K562 (cell line): Measurements from ENCODE around the gene KRT76. TPM values are rescaled to one million over a fixed set of nuclear protein-coding genes. Genes with fewer than 3 reads are reported as not detected.

Source experiments
- BACH1 ChIP-seq: fragments of 200-800 bp; sonication (Bioruptor generic); IDR thresholded peaks from 2 replicates; pipeline ENCODE4 v1.6.1; 2016; ENCODE audit warnings: missing genetic modification characterization, missing compliant biosample characterization
- BHLHE40 ChIP-seq: IDR thresholded peaks from 2 replicates; pipeline ENCODE4 v1.6.1; 2011; ENCODE audit warnings: low read length, improper control_type of control experiment
- CBFA2T2 ChIP-seq: fragments of 450-650 bp; conservative IDR thresholded peaks from 2 replicates; pipeline ENCODE4 v1.6.1; 2017; ENCODE audit warnings: mild to moderate bottlenecking
- CREB5 ChIP-seq: fragments of 250-450 bp; sonication (Bioruptor Pico); IDR thresholded peaks from 2 replicates; pipeline ENCODE4 v1.5.0; 2020; ENCODE audit warnings: mild to moderate bottlenecking
- EP300 ChIP-seq: IDR thresholded peaks from 2 replicates; pipeline ENCODE4 v1.6.1; 2012; ENCODE audit warnings: low read length, improper control_type of control experiment
- FOXA1 ChIP-seq: fragments of 450-650 bp; IDR thresholded peaks from 2 replicates; pipeline ENCODE4 v1.6.1; 2016; ENCODE audit warnings: mild to moderate bottlenecking, borderline replicate concordance
- FOXK2 ChIP-seq, 2 experiments: fragments of 450-650 bp; IDR thresholded peaks in 1 of 2; conservative IDR thresholded peaks in 1 of 2; 2 replicates each; pipeline ENCODE4 v1.6.1; 2016; ENCODE audit warnings: low read depth in 2 of 2, mild to moderate bottlenecking in 1 of 2
- HDAC1 ChIP-seq, 2 experiments: fragments of 450-650 bp; IDR thresholded peaks; 2 replicates each; pipeline ENCODE4 v1.6.1; 2016 to 2017; ENCODE audit warnings: inconsistent platforms in 1 of 2, mild to moderate bottlenecking in 1 of 2, moderate library complexity in 1 of 2
- HOXB6 ChIP-seq: fragments of 250-450 bp; sonication (Bioruptor Pico); IDR thresholded peaks from 2 replicates; pipeline ENCODE4 v1.5.1; 2022; ENCODE audit warnings: mild to moderate bottlenecking, borderline replicate concordance
- KHSRP ChIP-seq: fragments of 450-650 bp; IDR thresholded peaks from 2 replicates; pipeline ENCODE4 v1.6.1; 2017
- MAFF ChIP-seq: IDR thresholded peaks from 2 replicates; pipeline ENCODE4 v1.6.1; 2012; ENCODE audit warnings: low read length, improper control_type of control experiment
- MEF2A ChIP-seq: IDR thresholded peaks from 2 replicates; pipeline ENCODE4 v1.6.1; 2011; ENCODE audit warnings: low read depth, mild to moderate bottlenecking, low read length, moderate library complexity; ENCODE audit not compliant: control insufficient read depth
- MYC ChIP-seq, 2 experiments: fragments of 250-450 bp in 1 of 2; sonication (Bioruptor Pico) in 1 of 2; IDR thresholded peaks; 2 replicates each; pipeline versions ENCODE4 v1.5.1 to v1.6.1; 2012 to 2021; ENCODE audit warnings: low read depth in 2 of 2, borderline replicate concordance in 1 of 2, improper control_type of control experiment in 1 of 2, low read length in 1 of 2, mild to moderate bottlenecking in 1 of 2, moderate library complexity in 1 of 2
- RUNX1 ChIP-seq: sonication (generic); IDR thresholded peaks from 2 replicates; pipeline ENCODE4 v1.6.1; 2016; ENCODE audit warnings: antibody characterized with exemption, low read depth
- STAT5A ChIP-seq: IDR thresholded peaks from 2 replicates; pipeline ENCODE4 v1.6.1; 2012; ENCODE audit warnings: low read length, inconsistent platforms, borderline replicate concordance
- TAF1 ChIP-seq: IDR thresholded peaks from 2 replicates; pipeline ENCODE4 v1.6.1; 2011; ENCODE audit warnings: mild to moderate bottlenecking, low read length, moderate library complexity; ENCODE audit not compliant: insufficient read depth, control insufficient read depth, severe bottlenecking; ENCODE audit errors: extremely low read depth
- TRIM24 ChIP-seq, 2 experiments: fragments of 450-650 bp; IDR thresholded peaks; 2 replicates each; pipeline ENCODE4 v1.6.1; 2016
- ZNF778 ChIP-seq: fragments of 450-650 bp; formaldehyde crosslinking; IDR thresholded peaks from 2 replicates; pipeline ENCODE4 v1.4.0; 2020; ENCODE audit warnings: mild to moderate bottlenecking, moderate library complexity
- ZSCAN32 ChIP-seq: fragments of 450-650 bp; formaldehyde crosslinking; IDR thresholded peaks from 2 replicates; pipeline ENCODE4 v1.4.0; 2020; ENCODE audit warnings: mild to moderate bottlenecking, moderate library complexity
- polyA plus RNA-seq, 8 experiments: library from polyadenylated mRNA; depleted of rRNA in 4 of 8; stranded (reverse) in 5 of 8; unstranded in 3 of 8; fragments of >200 nt; fragmentation: Nextera tagmentation in 2 of 8; fragmentation: Illumina TruSeq in 1 of 8; extraction: Ambion mirVana in 2 of 8; extraction: Trizol in 1 of 8; gene quantifications; 2 replicates each; pipeline versions ENCODE4 v1.2.1 to v1.2.3, GENCODE V29; 2011 to 2014; ENCODE audit warnings: inconsistent platforms in 1 of 8, missing spikeins in 1 of 8
- total RNA-seq, 7 experiments: library from RNA; depleted of rRNA in 6 of 7; stranded (reverse); fragments of >200 nt in 6 of 7; fragmentation: Illumina TruSeq in 2 of 7; extraction: Trizol in 2 of 7; gene quantifications; 2 replicates each; pipeline versions ENCODE4 v1.2.1 to v1.2.3, GENCODE V29; 2011 to 2021; ENCODE audit warnings: low replicate concordance in 1 of 7
- TF ChIP-seq, protein P1 (sequence below): fragments of 250-450 bp; sonication (Bioruptor Pico); IDR thresholded peaks from 2 replicates; pipeline ENCODE4 v1.9.0; 2021; ENCODE audit warnings: mild to moderate bottlenecking
- TF ChIP-seq, protein P2 (sequence below): sonication (generic); formaldehyde crosslinking; IDR thresholded peaks from 2 replicates; pipeline ENCODE4 v1.8.1; 2023; ENCODE audit warnings: mild to moderate bottlenecking, missing genetic modification reagents
- TF ChIP-seq, protein P3 (sequence below), 2 experiments: fragments of 450-650 bp in 1 of 2; sonication (generic) in 1 of 2; formaldehyde crosslinking in 1 of 2; IDR thresholded peaks in 1 of 2; conservative IDR thresholded peaks in 1 of 2; 2 replicates each; pipeline versions ENCODE4 v1.6.1 to v1.8.1; 2016 to 2023; ENCODE audit warnings: mild to moderate bottlenecking in 2 of 2, moderate library complexity in 2 of 2, inconsistent platforms in 1 of 2, missing genetic modification reagents in 1 of 2

The KRT76 gene
- total and polyA plus RNA-seq, 9 of the 15 experiments (the other 6 are each of a cell fraction or from before 2014, with no cell fraction given), result not detected

- TF ChIP-seq TRIM24 (IDR thresholded peaks at IDR 0.05), result peak; percentile 42 to 63; a peak in 3 of 4 replicates
- peak in 1 of 2 experiments; percentile 22; a peak in 1 of 4 replicates for TF ChIP-seq FOXK2 (conservative IDR thresholded peaks at IDR 0.05 in 1 of 2, IDR thresholded peaks at IDR 0.05 in 1 of 2; ENCODE audit: low read depth in 2 of 2)
- TF ChIP-seq CREB5 (CRISPR knock-in tag), result no peak
- TF ChIP-seq TAF1, result peak; percentile 37
- peak; percentile 67 for TF ChIP-seq STAT5A
- TF ChIP-seq, protein P1, sequence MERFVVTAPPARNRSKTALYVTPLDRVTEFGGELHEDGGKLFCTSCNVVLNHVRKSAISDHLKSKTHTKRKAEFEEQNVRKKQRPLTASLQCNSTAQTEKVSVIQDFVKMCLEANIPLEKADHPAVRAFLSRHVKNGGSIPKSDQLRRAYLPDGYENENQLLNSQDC, result no peak
- TF ChIP-seq KHSRP, result no peak
- TF ChIP-seq HDAC1 (IDR thresholded peaks at IDR 0.05), result peak in 1 of 2 experiments; percentile 56; a peak in 1 of 4 replicates
- peak; percentile 87 for TF ChIP-seq CBFA2T2
- TF ChIP-seq ZNF778 (CRISPR knock-in tag), result no peak
- no peak for TF ChIP-seq ZSCAN32
- no peak for TF ChIP-seq RUNX1
- TF ChIP-seq, protein P2, sequence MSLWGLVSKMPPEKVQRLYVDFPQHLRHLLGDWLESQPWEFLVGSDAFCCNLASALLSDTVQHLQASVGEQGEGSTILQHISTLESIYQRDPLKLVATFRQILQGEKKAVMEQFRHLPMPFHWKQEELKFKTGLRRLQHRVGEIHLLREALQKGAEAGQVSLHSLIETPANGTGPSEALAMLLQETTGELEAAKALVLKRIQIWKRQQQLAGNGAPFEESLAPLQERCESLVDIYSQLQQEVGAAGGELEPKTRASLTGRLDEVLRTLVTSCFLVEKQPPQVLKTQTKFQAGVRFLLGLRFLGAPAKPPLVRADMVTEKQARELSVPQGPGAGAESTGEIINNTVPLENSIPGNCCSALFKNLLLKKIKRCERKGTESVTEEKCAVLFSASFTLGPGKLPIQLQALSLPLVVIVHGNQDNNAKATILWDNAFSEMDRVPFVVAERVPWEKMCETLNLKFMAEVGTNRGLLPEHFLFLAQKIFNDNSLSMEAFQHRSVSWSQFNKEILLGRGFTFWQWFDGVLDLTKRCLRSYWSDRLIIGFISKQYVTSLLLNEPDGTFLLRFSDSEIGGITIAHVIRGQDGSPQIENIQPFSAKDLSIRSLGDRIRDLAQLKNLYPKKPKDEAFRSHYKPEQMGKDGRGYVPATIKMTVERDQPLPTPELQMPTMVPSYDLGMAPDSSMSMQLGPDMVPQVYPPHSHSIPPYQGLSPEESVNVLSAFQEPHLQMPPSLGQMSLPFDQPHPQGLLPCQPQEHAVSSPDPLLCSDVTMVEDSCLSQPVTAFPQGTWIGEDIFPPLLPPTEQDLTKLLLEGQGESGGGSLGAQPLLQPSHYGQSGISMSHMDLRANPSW (CRISPR knock-in tag), result no peak
- no peak for TF ChIP-seq BACH1 (tag)
- TF ChIP-seq MEF2A, result no peak
- peak; percentile 26; the same call in 1 of the 2 replicates for TF ChIP-seq MYC (IDR thresholded peaks at IDR 0.05; ENCODE audit: low read depth, low read length)
- TF ChIP-seq MYC (CRISPR knock-in tag; IDR thresholded peaks at IDR 0.05; ENCODE audit: borderline replicate concordance, low read depth), result no peak
- TF ChIP-seq FOXA1, result no peak
- TF ChIP-seq, protein P3, sequence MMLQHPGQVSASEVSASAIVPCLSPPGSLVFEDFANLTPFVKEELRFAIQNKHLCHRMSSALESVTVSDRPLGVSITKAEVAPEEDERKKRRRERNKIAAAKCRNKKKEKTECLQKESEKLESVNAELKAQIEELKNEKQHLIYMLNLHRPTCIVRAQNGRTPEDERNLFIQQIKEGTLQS (IDR thresholded peaks at IDR 0.05), result no peak
- TF ChIP-seq, protein P3 (CRISPR knock-in tag; conservative IDR thresholded peaks at IDR 0.05), result no peak
- no peak for TF ChIP-seq HOXB6 (CRISPR knock-in tag)
- peak; percentile 78 for TF ChIP-seq EP300
- TF ChIP-seq MAFF, result no peak
- peak; percentile 65; the same call in 1 of the 2 replicates for TF ChIP-seq BHLHE40
Measured at GRCh38 chr12:52796839-52797528, 19.8 kb upstream of the KRT76 start (continued).
